Measurements from ENCODE around the gene PXN.
"Not testable (repeated sequence)": the region's sequence is repeated elsewhere in the genome, so short reads cannot be mapped to it uniquely, and the experiment has no call there.

The PXN gene

GRCh38 chr12:120197542-120197887 is 68.0 kb downstream of the PXN start:
- Histone ChIP-seq H3K4me3 (ENCODE audit: low read depth in 1 of 2, low read length in 1 of 2) (no peak overlapping the region), H3K27ac (no peak overlapping the region), H3K9me3 (no peaks in the 10 kb centered on the region), H3K36me3 (peaks cover 5% of the 10 kb centered on the region), H3K4me1 (ENCODE audit: control insufficient read depth in 1 of 2, insufficient read depth in 1 of 2, low read depth in 1 of 2, low read length in 1 of 2) (peaks cover 36 to 40% of the 10 kb centered on the region in 2 experiments), H3K27me3 (no peaks in the 10 kb centered on the region)
- TF ChIP-seq CTCF (IDR thresholded peaks at IDR 0.05): no peak

- H3K4me3 ChIP-seq (ENCODE audit: low read depth in 1 of 2, low read length in 1 of 2); H3K9me3 ChIP-seq; H3K36me3 ChIP-seq; H3K27me3 ChIP-seq; H3K27ac ChIP-seq: not testable (repeated sequence)
- H3K4me1 ChIP-seq (ENCODE audit: control insufficient read depth in 1 of 2, insufficient read depth in 1 of 2, low read depth in 1 of 2, low read length in 1 of 2): peaks cover 33 to 37% of the 10 kb centered on the region in 2 experiments
Measured at GRCh38 chr12:120196817-120197541, 68.6 kb downstream of the PXN start.

GRCh38 chr12:120196363-120196762 is 69.2 kb downstream of the PXN start:
- Histone ChIP-seq H3K4me1 (ENCODE audit: control insufficient read depth in 1 of 2, insufficient read depth in 1 of 2, low read depth in 1 of 2, low read length in 1 of 2) (peaks cover 29 to 34% of the 10 kb centered on the region in 2 experiments), H3K4me3 (ENCODE audit: low read depth in 1 of 2, low read length in 1 of 2) (no peak overlapping the region), H3K27ac (no peak overlapping the region), H3K9me3 (no peaks in the 10 kb centered on the region), H3K27me3 (no peaks in the 10 kb centered on the region), H3K36me3 (peaks cover 5% of the 10 kb centered on the region)
- no peak for TF ChIP-seq CTCF (IDR thresholded peaks at IDR 0.05)

- Histone ChIP-seq H3K27me3 (no peaks in the 10 kb centered on the region), H3K27ac (peak within 1 kb of the TSS; percentile 52), H3K9me3 (no peaks in the 10 kb centered on the region), H3K4me3 (ENCODE audit: low read depth in 1 of 2, low read length in 1 of 2) (peak within 1 kb of the TSS; percentile 81 to 94), H3K36me3 (peaks cover 6% of the 10 kb centered on the region), H3K4me1 (ENCODE audit: control insufficient read depth in 1 of 2, insufficient read depth in 1 of 2, low read depth in 1 of 2, low read length in 1 of 2) (peaks cover 19 to 23% of the 10 kb centered on the region in 2 experiments)
- no peak for TF ChIP-seq CTCF (IDR thresholded peaks at IDR 0.05)
Measured at GRCh38 chr12:120194534-120195395, 70.8 kb downstream of the PXN start, which contains the start of gene GCN1. Gene GCN1 (minus strand): TSS chr12:120194715. CDS start chr12:120194697, 18 bp downstream.

- peaks cover 10% of the 10 kb centered on the region for H3K36me3 ChIP-seq
- peaks cover 18 to 20% of the 10 kb centered on the region in 2 experiments for H3K4me1 ChIP-seq (ENCODE audit: control insufficient read depth in 1 of 2, insufficient read depth in 1 of 2, low read depth in 1 of 2, low read length in 1 of 2)
- no peak for TF ChIP-seq CTCF (IDR thresholded peaks at IDR 0.05)
- no peaks in the 10 kb centered on the region for H3K9me3 ChIP-seq
- H3K27me3 ChIP-seq: no peaks in the 10 kb centered on the region
- H3K4me3 ChIP-seq (ENCODE audit: low read depth in 1 of 2, low read length in 1 of 2): peak overlapping the region; percentile 81 to 94
- H3K27ac ChIP-seq: peak overlapping the region; percentile 52
Measured at GRCh38 chr12:120194226-120194533, 71.3 kb downstream of the PXN start.

GRCh38 chr12:120193286-120193685 is 72.2 kb downstream of the PXN start:
- Histone ChIP-seq H3K36me3 (peaks cover 11% of the 10 kb centered on the region), H3K4me1 (ENCODE audit: control insufficient read depth in 1 of 2, insufficient read depth in 1 of 2, low read depth in 1 of 2, low read length in 1 of 2) (peaks cover 18 to 20% of the 10 kb centered on the region in 2 experiments)
- H3K9me3 ChIP-seq; H3K27me3 ChIP-seq; H3K27ac ChIP-seq; H3K4me3 ChIP-seq (ENCODE audit: low read depth in 1 of 2, low read length in 1 of 2): not testable (repeated sequence)
